ENCODE data around the gene ACHE.

Gene ACHE

GRCh38 chr7:100884736-100885439, 10.8 kb downstream of the ACHE start:
- peak; percentile 15 for DNase-seq

- DNase-seq = no peak
Observed at GRCh38 chr7:100882785-100883526, 12.7 kb downstream of the ACHE start.

- no peak for DNase-seq
Observed at GRCh38 chr7:100882201-100882600, 13.5 kb downstream of the ACHE start.

- DNase-seq = no peak
Observed at GRCh38 chr7:100881136-100881535, 14.6 kb downstream of the ACHE start.

- DNase-seq = no peak
Observed at GRCh38 chr7:100880645-100881044, 15.0 kb downstream of the ACHE start.

- DNase-seq = no peak
Observed at GRCh38 chr7:100879685-100880261, 15.9 kb downstream of the ACHE start.

- no peak for DNase-seq
Observed at GRCh38 chr7:100878685-100879084, 17.0 kb downstream of the ACHE start.

- DNase-seq = no peak
Observed at GRCh38 chr7:100878013-100878412, 17.7 kb downstream of the ACHE start.

GRCh38 chr7:100875356-100875751, 20.3 kb downstream of the ACHE start:
- DNase-seq = peak; percentile 49

- DNase-seq = peak; percentile 98
Observed at GRCh38 chr7:100874577-100875355, 20.9 kb downstream of the ACHE start, which contains the start of gene SRRT. Gene SRRT (plus strand): TSS chr7:100875103. CDS start chr7:100875591, 488 bp downstream.

GRCh38 chr7:100874300-100874576, 21.4 kb downstream of the ACHE start:
- no peak for DNase-seq

GRCh38 chr7:100873599-100874299, 21.9 kb downstream of the ACHE start:
- DNase-seq = no peak

- no peak for DNase-seq
Observed at GRCh38 chr7:100867776-100868485, 27.8 kb downstream of the ACHE start.

- peak; percentile 54 for DNase-seq
Observed at GRCh38 chr7:100867040-100867775, 28.5 kb downstream of the ACHE start, which contains the start of gene TRIP6. Gene TRIP6 (plus strand): TSS chr7:100867387. CDS start chr7:100867498, 111 bp downstream.

- DNase-seq = no peak
Observed at GRCh38 chr7:100866729-100867039, 29.0 kb downstream of the ACHE start.

GRCh38 chr7:100865938-100866728, 29.6 kb downstream of the ACHE start:
- no peak for DNase-seq

GRCh38 chr7:100865372-100865911, 30.2 kb downstream of the ACHE start:
- no peak for DNase-seq

- DNase-seq = no peak
Observed at GRCh38 chr7:100864263-100864845, 31.3 kb downstream of the ACHE start.

GRCh38 chr7:100863406-100863950, 32.2 kb downstream of the ACHE start:
- no peak for DNase-seq

- no peak for DNase-seq
Observed at GRCh38 chr7:100861616-100861985, 34.1 kb downstream of the ACHE start.

Measured in stimulated activated naive CD4-positive, alpha-beta T cell treated with Interleukin-2 at 50 U/mL for 16 hours (primary cell).